ENCODE data around the gene VSIG10L2.

VSIG10L2 gene

DNA sequence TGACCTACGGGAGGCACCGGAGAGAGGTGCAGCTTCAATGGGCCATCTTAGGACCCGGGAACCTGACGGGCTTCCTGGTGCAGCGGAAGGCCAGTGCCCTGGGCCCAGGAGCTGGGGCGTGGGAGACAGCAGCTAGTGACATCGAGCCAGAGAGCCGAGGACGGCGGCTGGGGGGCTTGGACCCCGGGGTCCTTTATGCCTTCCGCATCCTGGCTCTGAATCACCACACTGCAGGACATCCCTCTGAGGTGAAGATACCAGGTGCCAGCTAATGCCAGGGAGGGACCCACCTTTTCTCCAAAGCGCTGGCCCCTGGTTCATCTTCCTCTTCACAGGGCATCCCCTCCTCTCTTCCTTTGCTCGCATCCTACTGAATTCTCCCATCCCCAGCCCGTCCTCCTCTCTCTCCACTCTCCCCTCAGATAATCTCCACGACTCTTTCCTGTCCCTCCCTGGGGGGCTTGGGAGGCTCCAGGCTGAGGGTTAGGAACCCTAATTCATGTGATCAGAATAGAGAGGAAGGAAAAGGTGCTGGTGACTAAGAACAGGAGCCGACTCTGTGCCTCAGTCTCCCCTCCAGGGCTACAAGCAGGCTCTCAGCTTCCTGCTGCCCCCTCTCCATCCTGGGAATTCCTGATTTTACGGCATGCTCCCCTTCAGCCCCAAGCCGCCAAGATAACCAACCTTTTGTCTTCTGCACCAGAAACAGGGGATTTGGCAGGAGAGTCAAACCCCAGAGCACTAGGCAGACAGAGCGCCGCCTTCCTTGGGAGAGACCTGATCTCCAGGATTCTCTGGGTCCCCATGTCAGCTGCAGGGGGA, 8.5 kb downstream of the VSIG10L2 start:
- ATAC-seq: no peak
- TF ChIP-seq TOX (CRISPR knock-in tag; IDR thresholded peaks at IDR 0.05; ENCODE audit: borderline replicate concordance) (no peak), ZNF565 (CRISPR knock-in tag; conservative IDR thresholded peaks at IDR 0.05; ENCODE audit: low read depth) (no peak), ISL1 (CRISPR knock-in tag; IDR thresholded peaks at IDR 0.05) (no peak), ZC3H10 (CRISPR knock-in tag; IDR thresholded peaks at IDR 0.05) (no peak), OSR1 (CRISPR knock-in tag; IDR thresholded peaks at IDR 0.05) (no peak), ZNF8 (CRISPR knock-in tag; IDR thresholded peaks at IDR 0.05) (no peak), ZFP3 (CRISPR knock-in tag; IDR thresholded peaks at IDR 0.05) (no peak), SNAI2 (CRISPR knock-in tag; IDR thresholded peaks at IDR 0.05) (no peak), PPARA (CRISPR knock-in tag; IDR thresholded peaks at IDR 0.05; ENCODE audit: borderline replicate concordance) (no peak), ESRRG (CRISPR knock-in tag; IDR thresholded peaks at IDR 0.05) (no peak)
- TF ChIP-seq, protein P1, sequence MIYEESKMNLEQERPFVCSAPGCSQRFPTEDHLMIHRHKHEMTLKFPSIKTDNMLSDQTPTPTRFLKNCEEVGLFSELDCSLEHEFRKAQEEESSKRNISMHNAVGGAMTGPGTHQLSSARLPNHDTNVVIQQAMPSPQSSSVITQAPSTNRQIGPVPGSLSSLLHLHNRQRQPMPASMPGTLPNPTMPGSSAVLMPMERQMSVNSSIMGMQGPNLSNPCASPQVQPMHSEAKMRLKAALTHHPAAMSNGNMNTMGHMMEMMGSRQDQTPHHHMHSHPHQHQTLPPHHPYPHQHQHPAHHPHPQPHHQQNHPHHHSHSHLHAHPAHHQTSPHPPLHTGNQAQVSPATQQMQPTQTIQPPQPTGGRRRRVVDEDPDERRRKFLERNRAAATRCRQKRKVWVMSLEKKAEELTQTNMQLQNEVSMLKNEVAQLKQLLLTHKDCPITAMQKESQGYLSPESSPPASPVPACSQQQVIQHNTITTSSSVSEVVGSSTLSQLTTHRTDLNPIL (CRISPR knock-in tag; IDR thresholded peaks at IDR 0.05; ENCODE audit: low read depth): no peak
- TF ChIP-seq, protein P2, sequence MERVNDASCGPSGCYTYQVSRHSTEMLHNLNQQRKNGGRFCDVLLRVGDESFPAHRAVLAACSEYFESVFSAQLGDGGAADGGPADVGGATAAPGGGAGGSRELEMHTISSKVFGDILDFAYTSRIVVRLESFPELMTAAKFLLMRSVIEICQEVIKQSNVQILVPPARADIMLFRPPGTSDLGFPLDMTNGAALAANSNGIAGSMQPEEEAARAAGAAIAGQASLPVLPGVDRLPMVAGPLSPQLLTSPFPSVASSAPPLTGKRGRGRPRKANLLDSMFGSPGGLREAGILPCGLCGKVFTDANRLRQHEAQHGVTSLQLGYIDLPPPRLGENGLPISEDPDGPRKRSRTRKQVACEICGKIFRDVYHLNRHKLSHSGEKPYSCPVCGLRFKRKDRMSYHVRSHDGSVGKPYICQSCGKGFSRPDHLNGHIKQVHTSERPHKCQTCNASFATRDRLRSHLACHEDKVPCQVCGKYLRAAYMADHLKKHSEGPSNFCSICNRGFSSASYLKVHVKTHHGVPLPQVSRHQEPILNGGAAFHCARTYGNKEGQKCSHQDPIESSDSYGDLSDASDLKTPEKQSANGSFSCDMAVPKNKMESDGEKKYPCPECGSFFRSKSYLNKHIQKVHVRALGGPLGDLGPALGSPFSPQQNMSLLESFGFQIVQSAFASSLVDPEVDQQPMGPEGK (CRISPR knock-in tag; IDR thresholded peaks at IDR 0.05; ENCODE audit: borderline replicate concordance): no peak

DNA sequence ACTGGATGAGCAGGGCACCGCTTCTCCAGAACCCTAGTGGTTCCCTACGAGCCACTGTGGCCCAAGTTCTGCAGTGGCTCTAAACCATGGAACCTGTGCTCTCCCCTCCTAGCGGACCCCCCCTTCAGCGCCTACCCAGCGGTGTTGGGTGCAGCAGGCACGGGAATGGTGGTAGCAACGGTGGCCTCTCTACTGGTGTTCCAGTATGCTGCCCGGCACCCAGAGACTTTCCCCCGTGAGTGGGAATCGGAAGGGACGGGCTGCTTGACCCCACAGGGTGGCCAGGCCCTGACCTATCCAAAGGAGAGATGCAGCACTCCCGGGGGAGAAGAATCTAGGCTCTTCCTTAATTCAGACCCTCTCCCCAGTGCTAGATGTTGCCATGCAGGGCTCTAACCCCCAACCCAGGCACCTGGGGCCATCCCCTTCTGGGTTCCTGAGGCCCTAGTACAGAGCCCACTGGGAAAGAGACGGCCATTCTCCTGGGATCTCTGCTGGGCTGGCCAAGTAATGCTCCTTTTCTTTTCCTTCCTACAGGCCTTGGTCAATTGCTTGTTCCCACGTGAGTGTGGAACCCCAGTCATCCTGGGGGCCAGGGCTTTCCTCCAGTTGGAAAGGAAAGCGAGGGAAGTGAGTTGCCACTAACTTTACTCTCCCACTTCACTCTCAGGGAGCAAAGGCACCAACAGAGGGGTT, 9.2 kb downstream of the VSIG10L2 start:
- TF ChIP-seq BACH2 (CRISPR knock-in tag; IDR thresholded peaks at IDR 0.05; ENCODE audit: borderline replicate concordance) (no peak), ZNF8 (CRISPR knock-in tag; IDR thresholded peaks at IDR 0.05) (no peak), OSR1 (CRISPR knock-in tag; IDR thresholded peaks at IDR 0.05) (no peak), ISL1 (CRISPR knock-in tag; IDR thresholded peaks at IDR 0.05) (no peak), SNAI2 (CRISPR knock-in tag; IDR thresholded peaks at IDR 0.05) (no peak), ZNF70 (CRISPR knock-in tag; IDR thresholded peaks at IDR 0.05) (no peak)
- TF ChIP-seq, protein P2 (CRISPR knock-in tag; IDR thresholded peaks at IDR 0.05; ENCODE audit: borderline replicate concordance): no peak
- TF ChIP-seq, protein P1 (CRISPR knock-in tag; IDR thresholded peaks at IDR 0.05; ENCODE audit: low read depth): no peak
- no peak for ATAC-seq

DNA sequence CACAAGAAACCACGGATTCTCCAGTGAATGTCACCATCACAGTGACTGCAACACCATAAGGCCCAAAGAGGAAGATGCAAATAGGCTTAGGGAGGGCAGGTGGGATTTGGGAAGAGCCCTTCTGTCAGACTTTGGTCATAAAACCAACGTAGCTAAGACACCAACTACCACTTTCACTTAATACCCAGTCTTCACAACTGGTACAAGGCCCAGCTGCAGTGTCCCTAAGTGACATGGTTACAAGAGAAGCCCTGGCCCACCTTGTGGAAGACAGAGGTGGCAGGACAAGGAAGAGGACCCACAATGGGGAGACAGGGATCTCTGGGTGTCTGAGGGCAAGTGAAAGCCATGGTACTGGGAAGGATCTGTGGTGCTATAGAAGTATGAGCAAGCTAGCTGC, 10.0 kb downstream of the VSIG10L2 start:
- no peak for ATAC-seq
- TF ChIP-seq CSDC2 (CRISPR knock-in tag; IDR thresholded peaks at IDR 0.05): no peak
- TF ChIP-seq RARB (CRISPR knock-in tag; IDR thresholded peaks at IDR 0.05): no peak
- TF ChIP-seq, protein P3, sequence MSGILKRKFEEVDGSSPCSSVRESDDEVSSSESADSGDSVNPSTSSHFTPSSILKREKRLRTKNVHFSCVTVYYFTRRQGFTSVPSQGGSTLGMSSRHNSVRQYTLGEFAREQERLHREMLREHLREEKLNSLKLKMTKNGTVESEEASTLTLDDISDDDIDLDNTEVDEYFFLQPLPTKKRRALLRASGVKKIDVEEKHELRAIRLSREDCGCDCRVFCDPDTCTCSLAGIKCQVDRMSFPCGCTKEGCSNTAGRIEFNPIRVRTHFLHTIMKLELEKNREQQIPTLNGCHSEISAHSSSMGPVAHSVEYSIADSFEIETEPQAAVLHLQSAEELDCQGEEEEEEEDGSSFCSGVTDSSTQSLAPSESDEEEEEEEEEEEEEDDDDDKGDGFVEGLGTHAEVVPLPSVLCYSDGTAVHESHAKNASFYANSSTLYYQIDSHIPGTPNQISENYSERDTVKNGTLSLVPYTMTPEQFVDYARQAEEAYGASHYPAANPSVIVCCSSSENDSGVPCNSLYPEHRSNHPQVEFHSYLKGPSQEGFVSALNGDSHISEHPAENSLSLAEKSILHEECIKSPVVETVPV (CRISPR knock-in tag; IDR thresholded peaks at IDR 0.05): no peak
- TF ChIP-seq GLIS3 (CRISPR knock-in tag; IDR thresholded peaks at IDR 0.05): no peak
- no peak for TF ChIP-seq ZNF8 (CRISPR knock-in tag; IDR thresholded peaks at IDR 0.05)
- TF ChIP-seq BACH2 (CRISPR knock-in tag; IDR thresholded peaks at IDR 0.05; ENCODE audit: borderline replicate concordance): no peak
- no peak for TF ChIP-seq ZNF565 (CRISPR knock-in tag; conservative IDR thresholded peaks at IDR 0.05; ENCODE audit: low read depth)
- TF ChIP-seq, protein P2 (CRISPR knock-in tag; IDR thresholded peaks at IDR 0.05; ENCODE audit: borderline replicate concordance): no peak
- TF ChIP-seq OSR1 (CRISPR knock-in tag; IDR thresholded peaks at IDR 0.05): no peak
- TF ChIP-seq ZC3H10 (CRISPR knock-in tag; IDR thresholded peaks at IDR 0.05): no peak
- TF ChIP-seq TCF4 (CRISPR knock-in tag; IDR thresholded peaks at IDR 0.05; ENCODE audit: borderline replicate concordance): no peak
- no peak for TF ChIP-seq SNAI2 (CRISPR knock-in tag; IDR thresholded peaks at IDR 0.05)
- TF ChIP-seq PPARA (CRISPR knock-in tag; IDR thresholded peaks at IDR 0.05; ENCODE audit: borderline replicate concordance): no peak
- no peak for TF ChIP-seq ZNF70 (CRISPR knock-in tag; IDR thresholded peaks at IDR 0.05)

Data from SK-N-SH treated with all-trans-retinoic acid at 6 μM for 48 hours (cell line).